DND-41 (cell line): Measurements from ENCODE around the gene MAX.

Experiments used
- ATAC-seq: fragments of 200-7000 bp; cut with Tn5 transposase; 3 replicates; pipeline ENCODE4 v1.9.1; 2021; ENCODE audit warnings: low read depth; ENCODE audit not compliant: insufficient read depth
- DNase-seq: peaks from one replicate; pipeline ENCODE4 v3.0.0-alpha.2; 2020
- H2AFZ ChIP-seq: 2 replicates; pipeline ENCODE4 v1.6.0; 2012; ENCODE audit warnings: low read depth, low read length
- H3K27ac ChIP-seq: 2 replicates; pipeline ENCODE4 v1.5.1; 2012; ENCODE audit warnings: low read length, inconsistent platforms
- H3K27me3 ChIP-seq: fragments of 200-600 bp; sonication (generic); 2 replicates; pipeline ENCODE4 v1.6.0; 2012; ENCODE audit warnings: low read length, mild to moderate bottlenecking, inconsistent platforms; ENCODE audit not compliant: insufficient read depth, poor library complexity
- H3K36me3 ChIP-seq: 2 replicates; pipeline ENCODE4 v1.5.1; 2012; ENCODE audit warnings: low read length, inconsistent platforms; ENCODE audit not compliant: insufficient read depth
- H3K4me1 ChIP-seq: 2 replicates; pipeline ENCODE4 v1.5.1; 2012; ENCODE audit warnings: mild to moderate bottlenecking, low read length; ENCODE audit not compliant: insufficient read depth
- H3K4me2 ChIP-seq: 2 replicates; pipeline ENCODE4 v1.6.0; 2012; ENCODE audit warnings: mild to moderate bottlenecking, moderate library complexity, low read length, inconsistent platforms; ENCODE audit not compliant: insufficient read depth
- H3K4me3 ChIP-seq, 2 experiments: fragments of 200-600 bp in 1 of 2; shearing (Covaris generic) in 1 of 2; 2 replicates each; pipeline ENCODE4 v1.5.1; 2012 to 2016; ENCODE audit warnings: inconsistent platforms in 2 of 2, low read length in 2 of 2, mild to moderate bottlenecking in 2 of 2, low read depth in 1 of 2, moderate library complexity in 1 of 2
- H3K79me2 ChIP-seq: 2 replicates; pipeline ENCODE4 v1.6.0; 2012; ENCODE audit warnings: low read length, inconsistent platforms; ENCODE audit not compliant: insufficient read depth
- H3K9ac ChIP-seq: 2 replicates; pipeline ENCODE4 v1.6.0; 2012; ENCODE audit warnings: low read depth, mild to moderate bottlenecking, inconsistent platforms, low read length, moderate library complexity
- H3K9me3 ChIP-seq: 2 replicates; pipeline ENCODE4 v1.5.1; 2012; ENCODE audit warnings: low read length, moderate library complexity, mild to moderate bottlenecking, inconsistent platforms; ENCODE audit not compliant: insufficient read depth, severe bottlenecking
- H4K20me1 ChIP-seq: 2 replicates; pipeline ENCODE4 v1.6.0; 2012; ENCODE audit warnings: low read length; ENCODE audit not compliant: insufficient read depth
- EZH2 ChIP-seq: IDR thresholded peaks from 3 replicates; pipeline ENCODE4 v1.6.1; 2012; ENCODE audit warnings: borderline replicate concordance, low read depth, mild to moderate bottlenecking, moderate library complexity, low read length, inconsistent platforms; ENCODE audit not compliant: severe bottlenecking
- TF ChIP-seq, protein P1 (sequence below): IDR thresholded peaks from 2 replicates; pipeline ENCODE4 v1.5.1; 2012; ENCODE audit warnings: borderline replicate concordance, low read length, moderate library complexity, mild to moderate bottlenecking; ENCODE audit not compliant: poor library complexity, severe bottlenecking; ENCODE audit errors: extremely low read depth

The MAX gene

GRCh38 chr14:65117769-65118745, 15.7 kb upstream of the MAX start:
- ATAC-seq (no peak), DNase-seq (no peak)
- Histone ChIP-seq H3K27me3 (no peaks in the 10 kb centered on the region), H3K9me3 (no peaks in the 10 kb centered on the region), H3K4me3 (no peak overlapping the region), H3K79me2 (no peaks in the 10 kb centered on the region), H3K36me3 (no peaks in the 10 kb centered on the region), H3K4me1 (no peaks in the 10 kb centered on the region), H2AFZ (no peak overlapping the region), H4K20me1 (no peaks in the 10 kb centered on the region), H3K9ac (no peak overlapping the region), H3K4me2 (no peak overlapping the region), H3K27ac (no peak overlapping the region)
- TF ChIP-seq EZH2, result no peak
- TF ChIP-seq, protein P1, sequence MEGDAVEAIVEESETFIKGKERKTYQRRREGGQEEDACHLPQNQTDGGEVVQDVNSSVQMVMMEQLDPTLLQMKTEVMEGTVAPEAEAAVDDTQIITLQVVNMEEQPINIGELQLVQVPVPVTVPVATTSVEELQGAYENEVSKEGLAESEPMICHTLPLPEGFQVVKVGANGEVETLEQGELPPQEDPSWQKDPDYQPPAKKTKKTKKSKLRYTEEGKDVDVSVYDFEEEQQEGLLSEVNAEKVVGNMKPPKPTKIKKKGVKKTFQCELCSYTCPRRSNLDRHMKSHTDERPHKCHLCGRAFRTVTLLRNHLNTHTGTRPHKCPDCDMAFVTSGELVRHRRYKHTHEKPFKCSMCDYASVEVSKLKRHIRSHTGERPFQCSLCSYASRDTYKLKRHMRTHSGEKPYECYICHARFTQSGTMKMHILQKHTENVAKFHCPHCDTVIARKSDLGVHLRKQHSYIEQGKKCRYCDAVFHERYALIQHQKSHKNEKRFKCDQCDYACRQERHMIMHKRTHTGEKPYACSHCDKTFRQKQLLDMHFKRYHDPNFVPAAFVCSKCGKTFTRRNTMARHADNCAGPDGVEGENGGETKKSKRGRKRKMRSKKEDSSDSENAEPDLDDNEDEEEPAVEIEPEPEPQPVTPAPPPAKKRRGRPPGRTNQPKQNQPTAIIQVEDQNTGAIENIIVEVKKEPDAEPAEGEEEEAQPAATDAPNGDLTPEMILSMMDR, result no peak

GRCh38 chr14:65115615-65116014, 13.3 kb upstream of the MAX start:
- H4K20me1 ChIP-seq, result no peaks in the 10 kb centered on the region
- H3K36me3 ChIP-seq, result no peaks in the 10 kb centered on the region
- H3K9me3 ChIP-seq, result no peaks in the 10 kb centered on the region
- TF ChIP-seq, protein P1, result no peak
- no peak for TF ChIP-seq EZH2
- H3K27ac ChIP-seq, result no peak overlapping the region
- H3K79me2 ChIP-seq, result no peaks in the 10 kb centered on the region
- no peaks in the 10 kb centered on the region for H3K4me1 ChIP-seq
- no peak for ATAC-seq
- H3K27me3 ChIP-seq, result peaks cover 3% of the 10 kb centered on the region
- no peak overlapping the region for H3K9ac ChIP-seq
- DNase-seq, result no peak
- H3K4me2 ChIP-seq, result no peak overlapping the region
- H3K4me3 ChIP-seq, result no peak overlapping the region
- H2AFZ ChIP-seq, result no peak overlapping the region

DNA sequence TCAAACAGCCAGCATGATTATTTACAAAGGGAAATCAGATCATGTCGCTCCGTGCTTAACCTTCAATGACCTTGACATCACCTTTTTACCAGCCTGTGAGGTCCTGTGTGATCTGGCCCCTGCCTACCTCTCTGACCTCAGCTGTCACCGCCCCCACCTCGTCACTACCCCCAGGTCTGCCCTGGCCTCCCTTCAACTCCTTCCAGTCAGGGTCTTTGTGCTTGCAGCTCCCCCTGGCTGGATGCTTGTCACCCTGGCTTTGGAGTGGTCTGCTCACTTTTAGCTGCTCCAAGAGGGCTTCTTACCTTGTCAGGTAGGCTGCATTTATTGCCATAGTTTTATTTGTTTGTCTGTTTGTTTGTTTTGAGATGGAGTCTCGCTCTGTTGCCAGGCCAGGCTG, 8.2 kb upstream of the MAX start:
- TF ChIP-seq EZH2, result no peak
- TF ChIP-seq, protein P1, result no peak
- Histone ChIP-seq H3K9me3 (no peaks in the 10 kb centered on the region), H4K20me1 (no peaks in the 10 kb centered on the region), H3K27ac (no peak overlapping the region), H3K36me3 (no peaks in the 10 kb centered on the region), H3K9ac (no peak overlapping the region), H3K4me2 (no peak overlapping the region), H3K4me3 (no peak overlapping the region), H3K79me2 (no peaks in the 10 kb centered on the region), H2AFZ (peak overlapping the region; percentile 4; the same call in 1 of the 2 replicates), H3K27me3 (peaks cover 3% of the 10 kb centered on the region), H3K4me1 (0 out of 2 replicates have a peak, but pooled peaks cover 5% of the 10 kb centered on the region)
- no peak for DNase-seq
- ATAC-seq, result no peak
